HepG2 (cell line): ENCODE measurements around the gene ABCD1. TPM values are rescaled to one million over a fixed set of nuclear protein-coding genes. Genes with fewer than 3 reads are reported as not detected.

Experiments
- ARID2 ChIP-seq: sonication (generic); formaldehyde crosslinking; IDR thresholded peaks from 2 replicates; pipeline ENCODE4 v1.8.1; 2022; ENCODE audit warnings: mild to moderate bottlenecking, missing genetic modification reagents, borderline replicate concordance
- ARNTL ChIP-seq: sonication (generic); formaldehyde crosslinking; IDR thresholded peaks from 2 replicates; pipeline ENCODE4 v1.4.0; 2020; ENCODE audit warnings: mild to moderate bottlenecking, missing genetic modification reagents
- CREB3 ChIP-seq: sonication (generic); formaldehyde crosslinking; IDR thresholded peaks from 2 replicates; pipeline ENCODE4 v1.5.0; 2020; ENCODE audit warnings: missing genetic modification reagents
- HOXA7 ChIP-seq: sonication (generic); formaldehyde crosslinking; IDR thresholded peaks from 2 replicates; pipeline ENCODE4 v1.8.1; 2022; ENCODE audit warnings: mild to moderate bottlenecking, missing genetic modification reagents, moderate library complexity
- KAT7 ChIP-seq: IDR thresholded peaks from 2 replicates; pipeline ENCODE4 v1.6.1; 2018; ENCODE audit warnings: borderline replicate concordance, missing compliant biosample characterization
- MIXL1 ChIP-seq: IDR thresholded peaks from 2 replicates; pipeline ENCODE4 v1.6.1; 2016
- MLXIP ChIP-seq: sonication (generic); formaldehyde crosslinking; IDR thresholded peaks from 2 replicates; pipeline ENCODE4 v1.9.0; 2021; ENCODE audit warnings: missing genetic modification reagents, borderline replicate concordance
- NFKBIZ ChIP-seq: IDR thresholded peaks from 2 replicates; pipeline ENCODE4 v1.6.1; 2018; ENCODE audit warnings: missing genetic modification reagents, missing compliant biosample characterization
- PRDM4 ChIP-seq: sonication (generic); formaldehyde crosslinking; IDR thresholded peaks from 2 replicates; pipeline ENCODE4 v1.9.0; 2021; ENCODE audit warnings: missing genetic modification reagents, borderline replicate concordance
- PREB ChIP-seq: sonication (generic); formaldehyde crosslinking; IDR thresholded peaks from 2 replicates; pipeline ENCODE4 v1.4.0; 2020; ENCODE audit warnings: missing genetic modification reagents
- RARA ChIP-seq: IDR thresholded peaks from 2 replicates; pipeline ENCODE4 v1.6.1; 2016; ENCODE audit warnings: missing genetic modification reagents, missing compliant biosample characterization
- XRCC5 ChIP-seq: fragments of 200-400 bp; formaldehyde crosslinking; optimal IDR thresholded peaks from 2 replicates; pipeline ENCODE3; 2017; ENCODE audit warnings: mild to moderate bottlenecking, low read length
- ZFP82 ChIP-seq: sonication (generic); formaldehyde crosslinking; IDR thresholded peaks from 2 replicates; pipeline ENCODE4 v1.5.1; 2020; ENCODE audit warnings: mild to moderate bottlenecking, missing genetic modification reagents, borderline replicate concordance
- ZNF224 ChIP-seq: sonication (generic); formaldehyde crosslinking; IDR thresholded peaks from 2 replicates; pipeline ENCODE4 v1.5.0; 2020; ENCODE audit warnings: mild to moderate bottlenecking, missing genetic modification reagents
- ZNF343 ChIP-seq: sonication (generic); formaldehyde crosslinking; IDR thresholded peaks from 2 replicates; pipeline ENCODE4 v1.4.0; 2020; ENCODE audit warnings: mild to moderate bottlenecking, missing genetic modification reagents
- ZNF367 ChIP-seq: sonication (generic); formaldehyde crosslinking; IDR thresholded peaks from 2 replicates; pipeline ENCODE4 v1.4.0; 2020; ENCODE audit warnings: missing genetic modification reagents, borderline replicate concordance
- ZNF451 ChIP-seq: sonication (generic); formaldehyde crosslinking; IDR thresholded peaks from 2 replicates; pipeline ENCODE4 v1.5.0; 2020; ENCODE audit warnings: mild to moderate bottlenecking, missing genetic modification reagents
- ZNF572 ChIP-seq: sonication (generic); formaldehyde crosslinking; IDR thresholded peaks from 2 replicates; pipeline ENCODE4 v1.5.1; 2020; ENCODE audit warnings: mild to moderate bottlenecking, missing genetic modification reagents
- ZNF574 ChIP-seq: sonication (generic); formaldehyde crosslinking; IDR thresholded peaks from 2 replicates; pipeline ENCODE4 v1.4.0; 2020; ENCODE audit warnings: missing genetic modification reagents
- polyA plus RNA-seq, 8 experiments: library from polyadenylated mRNA; depleted of rRNA in 3 of 8; stranded (reverse) in 7 of 8; unstranded in 1 of 8; fragments of >200 nt; fragmentation: Illumina TruSeq in 4 of 8; extraction: Trizol in 4 of 8; gene quantifications; 2 replicates each; pipeline versions ENCODE4 v1.2.1 to v1.2.3, GENCODE V29; 2011 to 2016; ENCODE audit warnings: low read depth in 4 of 8, missing spikeins in 1 of 8, mixed read lengths in 1 of 8; ENCODE audit not compliant: insufficient read depth in 1 of 8
- total RNA-seq, 5 experiments: library from RNA; depleted of rRNA; stranded (reverse); fragments of >200 nt; fragmentation: Illumina TruSeq; extraction: Trizol; gene quantifications; 2 replicates each; pipeline ENCODE4 v1.2.3, GENCODE V29; 2016; ENCODE audit warnings: low read depth in 1 of 5

Gene ABCD1
- total and polyA plus RNA-seq, 2 of the 13 experiments (the other 11 are each of a cell fraction or from before 2014, with no cell fraction given): 11.4 to 15.9 TPM

GRCh38 chrX:153726286-153727122, 1.8 kb downstream of the ABCD1 start (continued):
- TF ChIP-seq ZNF224 (CRISPR knock-in tag) (no peak), PRDM4 (CRISPR knock-in tag) (no peak), ZNF367 (no peak), ZNF451 (CRISPR knock-in tag) (no peak), ZNF574 (CRISPR knock-in tag) (peak; percentile 64; the same call in 1 of the 2 replicates), RARA (CRISPR knock-in tag) (peak; percentile 91), CREB3 (no peak), ZFP82 (no peak; the same call in 1 of the 2 replicates), HOXA7 (no peak), ARNTL (CRISPR knock-in tag) (0 out of 2 replicates have a peak, but pooled peaks have one; percentile 29), XRCC5 (peak; percentile 13), MIXL1 (CRISPR knock-in tag) (peak; percentile 59; the same call in 1 of the 2 replicates), MLXIP (CRISPR knock-in tag) (no peak), NFKBIZ (CRISPR knock-in tag) (no peak), ARID2 (peak; percentile 34; the same call in 1 of the 2 replicates), ZNF572 (no peak), ZNF343 (peak; percentile 52; the same call in 1 of the 2 replicates), PREB (CRISPR knock-in tag) (no peak), KAT7 (no peak)
